GM21390 (cell line): Measurements from ENCODE around the gene LSP1.
"Not testable (repeated sequence)": the region's sequence is repeated elsewhere in the genome, so short reads cannot be mapped to it uniquely, and the experiment has no call there.

Experiments
- ATAC-seq: cut with Tn5 transposase; IDR thresholded peaks from one replicate; pipeline ENCODE4 v1.9.1; 2021; ENCODE audit not compliant: unreplicated experiment

LSP1 gene

DNA sequence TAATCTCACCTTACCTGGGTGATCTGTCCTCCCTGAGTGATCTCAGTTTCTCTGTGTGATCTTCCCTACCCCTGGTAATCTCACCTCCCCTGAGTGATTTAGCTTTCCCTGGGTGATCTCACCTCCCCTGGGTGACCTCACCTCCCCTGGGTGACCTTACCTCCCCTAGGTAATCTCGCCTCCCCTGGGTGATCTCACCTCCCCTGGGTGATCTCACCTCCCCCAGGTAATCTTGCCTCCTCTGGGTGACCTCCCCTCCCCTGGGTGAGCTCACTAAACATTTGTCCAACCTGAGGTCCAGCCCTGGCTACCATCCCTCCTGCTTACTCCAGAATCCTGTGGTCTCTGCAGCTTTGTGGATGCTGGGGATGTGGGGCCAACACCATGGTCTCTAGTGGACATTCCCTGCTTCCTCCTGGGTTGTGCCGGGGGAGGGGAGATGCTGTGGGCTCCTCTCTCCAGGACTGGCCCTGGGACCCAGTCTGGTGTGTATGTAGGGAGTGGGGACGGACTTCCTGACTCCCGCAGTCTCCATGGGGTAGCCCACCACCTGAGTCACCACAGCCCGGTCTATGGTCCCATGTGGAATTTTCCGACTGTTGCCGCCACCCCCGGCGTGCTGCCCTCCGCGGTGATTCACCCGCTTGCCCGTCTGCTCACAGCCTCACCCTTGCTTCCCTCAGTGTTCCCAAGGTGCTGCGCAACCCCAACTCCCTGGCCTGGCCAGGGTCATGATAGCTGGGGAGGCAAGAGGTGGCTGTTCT is 9.9 kb downstream of the LSP1 start:
- ATAC-seq: no peak

DNA sequence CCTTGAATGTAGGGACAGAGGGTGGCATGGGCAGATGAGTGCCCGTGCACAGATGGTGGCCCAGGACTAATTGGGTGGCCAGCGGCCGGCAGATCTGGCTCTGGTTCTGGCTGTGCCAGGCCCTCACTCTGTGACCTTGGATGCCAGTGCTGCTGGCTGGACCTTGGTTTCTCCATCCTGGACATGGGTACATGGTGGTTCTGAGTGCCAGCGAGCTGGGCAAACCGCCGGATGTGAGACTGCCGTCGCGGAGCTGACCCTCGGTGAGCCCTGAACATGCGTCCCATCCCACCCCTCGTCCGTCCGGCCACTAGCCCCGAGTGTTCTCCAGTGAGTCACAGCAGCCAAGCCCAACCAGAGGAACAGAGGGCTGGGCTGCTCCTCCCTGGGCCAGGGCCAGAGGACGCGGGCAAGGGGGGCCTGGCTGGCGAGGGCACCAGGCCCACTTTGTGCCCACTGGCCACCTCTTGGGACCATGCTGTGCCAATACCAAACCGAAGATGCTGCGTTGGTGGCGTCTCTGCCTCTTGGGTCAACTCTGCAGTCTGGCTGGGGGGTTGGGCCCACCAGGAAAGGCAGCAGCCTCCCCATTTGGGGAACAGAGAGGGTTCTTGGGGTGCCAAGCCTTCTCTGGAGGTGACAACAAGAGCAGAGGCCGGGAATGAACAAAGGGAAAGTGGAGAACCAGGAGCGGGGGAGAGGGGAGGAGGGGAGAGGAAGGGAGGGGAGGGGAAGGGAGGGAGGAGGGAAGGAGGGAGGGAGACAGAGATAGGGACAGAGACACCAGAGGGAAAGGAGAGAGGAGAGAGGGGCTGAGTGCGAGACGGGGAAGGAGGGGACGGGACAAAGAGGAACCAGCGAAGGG is 10.7 kb downstream of the LSP1 start:
- ATAC-seq: no peak

- ATAC-seq: no peak
These were observed 11.3 kb downstream of the LSP1 start for GRCh38 chr11:1864231-1864630.

GRCh38 chr11:1864831-1865665 is 12.2 kb downstream of the LSP1 start:
- no peak for ATAC-seq

DNA sequence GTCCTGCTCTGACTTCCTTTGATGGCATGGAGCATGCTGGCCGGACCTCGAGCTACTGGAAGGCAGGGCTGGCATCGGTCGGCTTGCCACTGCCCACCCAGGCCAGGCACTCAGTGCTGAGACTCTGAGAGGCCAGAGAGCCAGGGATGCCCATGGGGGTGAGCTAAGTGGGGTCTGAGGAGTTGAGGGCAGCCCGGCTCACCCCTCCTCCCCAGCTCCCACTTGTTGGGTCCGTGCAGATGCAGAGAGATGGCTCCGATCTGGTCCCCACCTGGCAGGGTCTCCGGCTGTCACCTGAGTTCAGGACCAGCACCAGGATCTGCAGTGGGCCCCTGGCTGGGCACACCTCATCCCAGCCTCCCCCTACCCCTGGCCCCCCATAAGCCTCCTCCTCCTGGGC is 13.3 kb downstream of the LSP1 start:
- ATAC-seq: no peak

DNA sequence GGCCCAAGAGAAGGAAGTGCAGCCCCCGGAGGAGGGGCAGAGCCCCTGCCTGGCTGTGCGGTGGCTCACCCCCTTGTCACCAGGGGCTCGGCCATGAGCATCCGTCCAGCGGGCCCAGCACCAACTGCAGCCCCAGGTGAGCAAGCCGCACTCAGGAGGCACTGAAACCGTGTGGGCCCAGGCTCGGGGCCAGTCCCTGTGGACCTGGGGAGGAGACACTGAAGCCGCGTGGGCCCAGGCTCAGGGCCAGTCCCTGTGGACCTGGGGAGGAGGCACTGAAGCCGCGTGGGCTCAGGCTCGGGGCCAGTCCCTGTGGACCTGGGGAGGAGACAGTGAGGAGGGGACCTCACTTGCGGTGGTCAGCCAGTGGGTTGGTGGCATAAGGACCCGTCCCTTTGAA is 13.9 kb downstream of the LSP1 start:
- ATAC-seq: no peak

- ATAC-seq: no peak
These were observed 14.5 kb downstream of the LSP1 start for GRCh38 chr11:1867381-1867780.

- ATAC-seq: no peak
These were observed 15.3 kb downstream of the LSP1 start for GRCh38 chr11:1868056-1868635.

- no peak for ATAC-seq
These were observed 15.9 kb downstream of the LSP1 start for GRCh38 chr11:1868636-1869291.

- no peak for ATAC-seq
These were observed 16.8 kb downstream of the LSP1 start for GRCh38 chr11:1869427-1870325.

GRCh38 chr11:1870326-1870696 is 17.4 kb downstream of the LSP1 start:
- no peak for ATAC-seq

- ATAC-seq: no peak
These were observed 18.0 kb downstream of the LSP1 start for GRCh38 chr11:1870721-1871466.

GRCh38 chr11:1871531-1871930 is 18.6 kb downstream of the LSP1 start:
- no peak for ATAC-seq

- no peak for ATAC-seq
These were observed 19.5 kb downstream of the LSP1 start for GRCh38 chr11:1872267-1872985.

DNA sequence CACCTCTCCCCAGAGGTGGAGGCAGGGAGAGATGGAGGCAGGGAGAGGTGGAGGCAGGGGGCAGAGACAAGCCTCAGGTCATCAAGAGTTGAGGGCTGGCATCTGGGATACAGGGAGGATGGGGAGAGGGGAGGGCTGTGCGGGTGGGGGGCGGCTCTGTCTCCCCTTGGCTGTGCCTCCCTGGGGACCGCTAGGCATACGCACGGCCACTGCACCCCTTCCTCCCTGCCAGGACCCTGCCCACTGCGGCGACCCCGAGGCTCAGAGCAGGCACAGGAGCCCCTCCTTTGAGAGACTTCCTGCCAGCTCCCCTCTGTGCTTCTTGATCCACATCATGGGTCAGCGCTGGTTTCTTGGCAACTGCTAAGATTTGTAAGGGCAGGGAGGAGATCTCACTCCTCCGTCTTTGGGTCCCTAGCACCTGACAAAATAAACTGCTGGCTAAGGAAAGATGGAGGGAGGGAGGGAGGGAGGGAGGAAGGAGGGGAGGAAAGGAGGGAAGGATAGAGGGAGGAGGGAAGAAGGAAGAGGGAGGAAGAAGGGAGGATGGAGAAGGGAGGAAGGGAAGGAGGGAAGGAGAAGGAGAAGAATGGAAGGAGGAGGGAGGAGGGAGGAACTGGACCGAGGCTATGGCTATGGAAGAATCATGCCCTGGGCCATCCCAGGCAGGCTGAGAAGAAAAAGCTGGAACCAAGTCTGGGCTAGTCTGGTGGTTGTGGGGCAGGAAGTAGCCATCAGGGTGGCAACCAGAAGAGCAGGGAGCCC is 20.3 kb downstream of the LSP1 start:
- no peak for ATAC-seq

GRCh38 chr11:1873813-1874150 is 20.9 kb downstream of the LSP1 start:
- not testable (repeated sequence) for ATAC-seq

DNA sequence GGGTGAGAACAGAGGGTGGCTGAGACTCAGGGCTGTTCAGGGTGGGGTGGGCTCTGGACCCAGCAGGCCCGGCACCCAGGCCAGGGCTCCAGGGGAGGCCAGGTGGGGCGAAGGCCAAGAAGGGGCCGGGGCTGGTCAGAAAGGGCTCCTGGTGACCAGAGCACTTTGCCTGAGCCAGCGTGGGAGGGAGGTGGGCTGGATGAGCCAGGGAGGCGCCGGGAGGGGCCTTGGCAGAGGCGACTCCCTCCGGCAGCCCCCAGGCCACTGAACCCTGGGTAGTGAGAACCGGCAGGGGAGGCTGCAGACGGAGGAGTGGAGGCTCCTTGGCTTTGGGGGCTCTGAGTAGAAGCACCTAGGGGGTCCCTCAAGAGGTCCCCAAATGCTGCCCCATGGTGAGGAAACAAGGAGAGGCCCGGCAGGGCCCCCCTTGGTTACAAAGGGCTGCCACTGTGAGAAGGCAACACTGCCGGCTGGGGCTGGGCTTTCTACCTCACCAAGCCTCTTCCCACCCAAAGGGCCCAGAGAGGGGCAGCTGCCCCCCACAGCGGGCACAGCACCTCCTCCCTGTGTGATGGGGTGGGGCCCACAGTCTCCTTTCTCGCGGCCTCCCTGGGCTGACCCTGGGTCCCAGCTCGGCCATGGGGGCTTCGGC is 21.7 kb downstream of the LSP1 start:
- ATAC-seq: not testable (repeated sequence)
